ENCODE measurements around the gene KIF7. TPM values are rescaled to one million over a fixed set of nuclear protein-coding genes. Genes with fewer than 3 reads are reported as not detected.

Gene KIF7
- total and polyA plus RNA-seq, 2 donors from 2014 or later = 1.4 to 4.2 TPM

DNA sequence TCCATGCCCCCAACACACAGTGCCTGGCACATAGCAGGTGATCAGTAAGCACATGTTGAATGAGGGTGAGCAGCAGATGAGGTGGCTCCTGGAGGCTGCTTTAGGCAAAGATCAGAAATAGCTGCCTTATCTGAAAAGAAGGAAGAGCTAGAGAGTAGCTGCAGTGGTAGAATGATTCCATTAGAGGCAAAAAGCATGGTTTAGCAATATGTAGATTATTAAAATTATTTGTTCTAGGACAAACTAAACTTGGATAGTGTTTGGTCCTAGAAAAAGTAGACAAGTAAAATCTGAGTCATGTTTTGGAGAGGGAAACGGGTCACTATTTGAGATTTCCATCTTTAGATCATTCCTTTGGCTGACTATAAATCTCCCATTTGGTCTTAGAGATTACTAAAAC is 32.1 kb downstream of the KIF7 start:
- Histone ChIP-seq H3K4me3 (ENCODE audit: low read length in 3 of 3) (no peak overlapping the region), H3K36me3 (ENCODE audit: control insufficient read depth in 2 of 3, insufficient read depth in 3 of 3, low read length in 3 of 3) (no peaks in the 10 kb centered on the region), H3K9ac (ENCODE audit: low read length in 3 of 3) (no peak overlapping the region), H3K27me3 (ENCODE audit: control insufficient read depth, insufficient read depth, low read length) (no peaks in the 10 kb centered on the region), H3K27ac (ENCODE audit: low read depth in 2 of 2, low read length in 2 of 2) (no peak overlapping the region), H3K9me3 (ENCODE audit: control insufficient read depth in 2 of 3, insufficient read depth in 1 of 3, low read length in 3 of 3) (no peaks in the 10 kb centered on the region), H3K4me1 (ENCODE audit: control insufficient read depth in 2 of 3, insufficient read depth in 2 of 3, low read depth in 1 of 3, low read length in 3 of 3) (no peaks in the 10 kb centered on the region)
- intact Hi-C loops (cut with DNase I) = no loop called here
- DNase-seq (no peak), FAIRE-seq (no peak)
- TF ChIP-seq, protein P1, sequence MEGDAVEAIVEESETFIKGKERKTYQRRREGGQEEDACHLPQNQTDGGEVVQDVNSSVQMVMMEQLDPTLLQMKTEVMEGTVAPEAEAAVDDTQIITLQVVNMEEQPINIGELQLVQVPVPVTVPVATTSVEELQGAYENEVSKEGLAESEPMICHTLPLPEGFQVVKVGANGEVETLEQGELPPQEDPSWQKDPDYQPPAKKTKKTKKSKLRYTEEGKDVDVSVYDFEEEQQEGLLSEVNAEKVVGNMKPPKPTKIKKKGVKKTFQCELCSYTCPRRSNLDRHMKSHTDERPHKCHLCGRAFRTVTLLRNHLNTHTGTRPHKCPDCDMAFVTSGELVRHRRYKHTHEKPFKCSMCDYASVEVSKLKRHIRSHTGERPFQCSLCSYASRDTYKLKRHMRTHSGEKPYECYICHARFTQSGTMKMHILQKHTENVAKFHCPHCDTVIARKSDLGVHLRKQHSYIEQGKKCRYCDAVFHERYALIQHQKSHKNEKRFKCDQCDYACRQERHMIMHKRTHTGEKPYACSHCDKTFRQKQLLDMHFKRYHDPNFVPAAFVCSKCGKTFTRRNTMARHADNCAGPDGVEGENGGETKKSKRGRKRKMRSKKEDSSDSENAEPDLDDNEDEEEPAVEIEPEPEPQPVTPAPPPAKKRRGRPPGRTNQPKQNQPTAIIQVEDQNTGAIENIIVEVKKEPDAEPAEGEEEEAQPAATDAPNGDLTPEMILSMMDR (IDR thresholded peaks at IDR 0.05; ENCODE audit: borderline replicate concordance, extremely low read depth, insufficient read depth) = no peak

DNA sequence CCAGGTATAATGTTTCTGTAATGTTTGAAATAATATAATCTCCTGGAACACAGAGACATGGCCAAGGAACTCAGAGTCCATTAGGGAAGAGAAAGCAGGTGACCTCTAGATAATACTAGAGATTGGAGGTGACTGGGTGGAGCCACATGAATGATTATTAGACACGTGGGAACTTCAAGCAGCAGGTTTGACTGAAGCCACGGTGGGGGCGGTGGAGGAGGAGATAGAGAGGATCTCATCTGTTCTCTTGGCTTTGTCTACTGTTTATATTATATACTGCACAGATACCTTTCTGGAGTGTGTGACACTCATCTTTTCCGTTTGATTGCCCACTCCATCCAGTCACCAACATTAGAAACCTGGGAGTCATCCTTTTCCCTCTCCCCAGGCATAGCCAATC is 33.7 kb downstream of the KIF7 start:
- H3K4me3 ChIP-seq (ENCODE audit: low read length in 3 of 3) = no peak overlapping the region
- H3K36me3 ChIP-seq (ENCODE audit: control insufficient read depth in 2 of 3, insufficient read depth in 3 of 3, low read length in 3 of 3) = no peaks in the 10 kb centered on the region
- DNase-seq = no peak
- no peak overlapping the region for H3K9ac ChIP-seq (ENCODE audit: low read length in 3 of 3)
- TF ChIP-seq, protein P1 (IDR thresholded peaks at IDR 0.05; ENCODE audit: borderline replicate concordance, extremely low read depth, insufficient read depth) = no peak
- no peaks in the 10 kb centered on the region for H3K4me1 ChIP-seq (ENCODE audit: control insufficient read depth in 2 of 3, insufficient read depth in 2 of 3, low read depth in 1 of 3, low read length in 3 of 3)
- intact Hi-C loops (cut with DNase I) = no loop called here
- no peaks in the 10 kb centered on the region for H3K9me3 ChIP-seq (ENCODE audit: control insufficient read depth in 2 of 3, insufficient read depth in 1 of 3, low read length in 3 of 3)
- H3K27me3 ChIP-seq (ENCODE audit: control insufficient read depth, insufficient read depth, low read length) = no peaks in the 10 kb centered on the region
- no peak for FAIRE-seq
- H3K27ac ChIP-seq (ENCODE audit: low read depth in 2 of 2, low read length in 2 of 2) = no peak overlapping the region

DNA sequence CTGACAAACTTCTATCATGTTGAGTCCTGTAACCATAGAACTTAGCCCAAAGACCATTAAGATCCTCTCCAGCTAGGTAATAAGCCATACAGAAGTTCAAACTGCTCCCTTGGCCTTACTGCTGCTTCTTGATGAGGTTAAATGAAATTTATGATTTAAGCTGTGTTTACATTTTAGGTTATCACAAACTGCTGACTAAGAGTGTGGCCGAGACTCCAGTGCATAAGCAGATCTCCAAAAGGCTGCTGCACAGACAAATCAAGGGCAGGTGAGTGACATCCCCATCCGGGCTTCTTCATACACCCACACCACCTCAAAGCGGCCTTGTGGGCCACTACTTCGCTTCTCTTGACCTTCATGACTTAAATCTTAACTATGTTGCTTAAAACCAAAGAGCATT is 39.0 kb downstream of the KIF7 start:
- no peak overlapping the region for H3K27ac ChIP-seq (ENCODE audit: low read depth in 2 of 2, low read length in 2 of 2)
- FAIRE-seq = no peak

More for the DNA sequence above, 39.0 kb downstream of the KIF7 start:
- Histone ChIP-seq H3K36me3 (ENCODE audit: control insufficient read depth in 2 of 3, insufficient read depth in 3 of 3, low read length in 3 of 3) (peaks cover 0 to 2% (median 0%) of the 10 kb centered on the region in 3 donors), H3K4me1 (ENCODE audit: control insufficient read depth in 2 of 3, insufficient read depth in 2 of 3, low read depth in 1 of 3, low read length in 3 of 3) (no peaks in the 10 kb centered on the region), H3K4me3 (ENCODE audit: low read length in 3 of 3) (no peak overlapping the region), H3K9ac (ENCODE audit: low read length in 3 of 3) (no peak overlapping the region), H3K9me3 (ENCODE audit: control insufficient read depth in 2 of 3, insufficient read depth in 1 of 3, low read length in 3 of 3) (peaks cover 2 to 10% (median 5%) of the 10 kb centered on the region in 3 donors), H3K27me3 (ENCODE audit: control insufficient read depth, insufficient read depth, low read length) (no peaks in the 10 kb centered on the region)
- intact Hi-C loops (cut with DNase I) = no loop called here
- TF ChIP-seq, protein P1 (IDR thresholded peaks at IDR 0.05; ENCODE audit: borderline replicate concordance, extremely low read depth, insufficient read depth) = no peak
- DNase-seq = no peak

Measured in kidney (tissue), 14 donors.